Body of pancreas (tissue), 4 donors: Measurements from ENCODE around the gene TRPC4. TPM values are rescaled to one million over a fixed set of nuclear protein-coding genes. Genes with fewer than 3 reads are reported as not detected.

Experiments used
- ATAC-seq: fragments of 150-250 bp; one replicate; pipeline ENCODE4 v1.9.1; 2016
- DNase-seq, 4 donors: peaks; one replicate each; pipeline ENCODE4 v3.0.0-alpha.2; 2019
- H3K27ac ChIP-seq, 4 donors: fragments of 200-600 bp; sonication (generic); 1 replicate in 3 of 4; 2 replicates in 1 of 4; pipeline versions ENCODE4 v1.5.1 to v1.6.1; 2016 to 2019; ENCODE audit warnings: mild to moderate bottlenecking in 1 of 4, mixed read lengths in 1 of 4, moderate library complexity in 1 of 4
- H3K27me3 ChIP-seq, 2 donors: fragments of 200-600 bp; sonication (generic); one replicate each; pipeline ENCODE4 v1.6.0; 2016; ENCODE audit warnings: mild to moderate bottlenecking in 1 of 2
- H3K36me3 ChIP-seq, 2 donors: fragments of 200-600 bp; sonication (generic); replicated peaks in 1 of 2; 2 replicates each; pipeline ENCODE4 v1.5.1; 2016; ENCODE audit warnings: low read depth in 2 of 2; ENCODE audit not compliant: insufficient read depth in 1 of 2
- H3K4me1 ChIP-seq: fragments of 200-600 bp; sonication (generic); one replicate; pipeline ENCODE4 v1.6.0; 2016
- H3K4me3 ChIP-seq, 2 donors: fragments of 200-600 bp; sonication (generic); 1 replicate in 1 of 2; 2 replicates in 1 of 2; pipeline ENCODE4 v1.5.1; 2016 to 2019
- H3K9me3 ChIP-seq, 3 donors: fragments of 200-600 bp; sonication (generic); 1 replicate in 2 of 3; 2 replicates in 1 of 3; pipeline ENCODE4 v1.5.1; 2016
- POLR2A ChIP-seq, 3 donors: fragments of 450-650 bp; IDR thresholded peaks; one replicate each; pipeline ENCODE4 v1.6.1; 2016; ENCODE audit warnings: antibody characterized with exemption in 3 of 3, mild to moderate bottlenecking in 2 of 3
- WGBS, 2 donors: methylation state at CpG; one replicate each; pipeline ENCODE4 v1.1.5; 2017; 5-methylcytosine and 5-hydroxymethylcytosine counted together
- intact Hi-C: fragments of 100-400 bp; cut with DNase I; formaldehyde crosslinking; loops from one replicate; pipeline ENCODE4 v1.15.1; 2023
- total RNA-seq, 2 donors: library from RNA; depleted of rRNA; stranded (reverse); fragments of >200 nt; gene quantifications; one replicate each; pipeline ENCODE4 v1.1.0, GENCODE V29; 2016
- TF ChIP-seq, protein P1 (sequence below), 7 experiments: fragments of 450-650 bp in 4 of 7; fragments of 200-600 bp in 3 of 7; sonication (generic) in 3 of 7; IDR thresholded peaks; one replicate each; pipeline ENCODE4 v1.5.1; 2016 to 2019; ENCODE audit warnings: antibody characterized with exemption in 7 of 7

The TRPC4 gene
- total RNA-seq, 2 donors from 2014 or later, result 0.33 to 2.6 TPM

DNA sequence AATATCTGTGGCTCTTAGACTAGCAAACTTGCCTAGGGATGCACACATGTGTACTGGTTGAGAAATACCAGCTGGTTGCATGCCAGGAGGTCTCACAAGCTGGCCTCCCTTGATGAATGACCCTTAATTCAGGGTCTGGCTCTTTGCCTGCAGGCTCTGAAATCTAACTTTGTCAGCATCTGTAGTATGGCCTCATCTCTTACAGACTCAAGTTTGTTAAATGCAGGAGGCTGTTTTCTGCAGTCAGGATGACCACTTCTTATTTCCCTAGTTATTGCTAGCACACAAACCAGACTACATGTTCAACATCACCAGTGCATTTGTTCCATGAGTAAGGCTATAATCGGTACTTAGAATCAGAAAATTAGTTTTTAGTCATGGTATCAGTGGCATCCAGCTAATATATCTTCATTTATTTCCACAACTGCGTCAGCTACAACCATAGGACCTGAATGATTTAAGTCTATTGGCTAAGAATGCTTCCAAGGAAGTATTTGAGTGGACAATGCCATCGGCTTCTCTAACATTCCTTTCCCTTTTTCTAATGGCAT, 247.7 kb downstream of the TRPC4 start:
- H3K9me3 ChIP-seq, result no peaks in the 10 kb centered on the region
- intact Hi-C loops, result no loop called here
- WGBS, 2 donors, result 52 to 58% methylated on average over 3 of the region's 3 CpGs
- H3K27me3 ChIP-seq, result no peaks in the 10 kb centered on the region
- H3K4me3 ChIP-seq, result no peak overlapping the region
- no peak for ATAC-seq
- H3K27ac ChIP-seq, result no peak overlapping the region
- TF ChIP-seq, protein P1, sequence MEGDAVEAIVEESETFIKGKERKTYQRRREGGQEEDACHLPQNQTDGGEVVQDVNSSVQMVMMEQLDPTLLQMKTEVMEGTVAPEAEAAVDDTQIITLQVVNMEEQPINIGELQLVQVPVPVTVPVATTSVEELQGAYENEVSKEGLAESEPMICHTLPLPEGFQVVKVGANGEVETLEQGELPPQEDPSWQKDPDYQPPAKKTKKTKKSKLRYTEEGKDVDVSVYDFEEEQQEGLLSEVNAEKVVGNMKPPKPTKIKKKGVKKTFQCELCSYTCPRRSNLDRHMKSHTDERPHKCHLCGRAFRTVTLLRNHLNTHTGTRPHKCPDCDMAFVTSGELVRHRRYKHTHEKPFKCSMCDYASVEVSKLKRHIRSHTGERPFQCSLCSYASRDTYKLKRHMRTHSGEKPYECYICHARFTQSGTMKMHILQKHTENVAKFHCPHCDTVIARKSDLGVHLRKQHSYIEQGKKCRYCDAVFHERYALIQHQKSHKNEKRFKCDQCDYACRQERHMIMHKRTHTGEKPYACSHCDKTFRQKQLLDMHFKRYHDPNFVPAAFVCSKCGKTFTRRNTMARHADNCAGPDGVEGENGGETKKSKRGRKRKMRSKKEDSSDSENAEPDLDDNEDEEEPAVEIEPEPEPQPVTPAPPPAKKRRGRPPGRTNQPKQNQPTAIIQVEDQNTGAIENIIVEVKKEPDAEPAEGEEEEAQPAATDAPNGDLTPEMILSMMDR (IDR thresholded peaks at IDR 0.05), result no peak
- TF ChIP-seq POLR2A (IDR thresholded peaks at IDR 0.05), result no peak
- H3K36me3 ChIP-seq, result no peaks in the 10 kb centered on the region
- peak; percentile 13 to 19 (median 18) for DNase-seq
- H3K4me1 ChIP-seq, result peaks cover 4% of the 10 kb centered on the region

DNA sequence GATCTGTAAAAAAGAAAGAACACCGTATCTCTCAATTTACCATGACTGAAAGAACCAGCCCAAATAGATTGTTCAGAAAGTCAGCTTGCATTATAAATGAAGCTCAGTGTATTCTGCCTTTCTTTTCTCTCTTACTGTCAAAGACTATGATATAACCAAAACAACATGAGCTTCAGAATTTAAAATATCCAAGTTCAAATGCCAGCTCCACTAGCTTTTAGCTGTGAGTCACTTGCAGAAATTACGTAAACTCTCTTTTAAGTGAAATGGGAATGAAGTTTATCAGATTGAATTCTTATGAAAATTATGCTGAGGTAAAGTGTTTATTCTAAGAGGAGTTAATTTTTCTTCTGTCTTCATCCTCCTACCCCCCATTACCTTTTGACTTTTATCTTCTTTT, 251.0 kb downstream of the TRPC4 start:
- TF ChIP-seq POLR2A (IDR thresholded peaks at IDR 0.05), result no peak
- TF ChIP-seq, protein P1 (IDR thresholded peaks at IDR 0.05), result no peak
- no peak for ATAC-seq

DNA sequence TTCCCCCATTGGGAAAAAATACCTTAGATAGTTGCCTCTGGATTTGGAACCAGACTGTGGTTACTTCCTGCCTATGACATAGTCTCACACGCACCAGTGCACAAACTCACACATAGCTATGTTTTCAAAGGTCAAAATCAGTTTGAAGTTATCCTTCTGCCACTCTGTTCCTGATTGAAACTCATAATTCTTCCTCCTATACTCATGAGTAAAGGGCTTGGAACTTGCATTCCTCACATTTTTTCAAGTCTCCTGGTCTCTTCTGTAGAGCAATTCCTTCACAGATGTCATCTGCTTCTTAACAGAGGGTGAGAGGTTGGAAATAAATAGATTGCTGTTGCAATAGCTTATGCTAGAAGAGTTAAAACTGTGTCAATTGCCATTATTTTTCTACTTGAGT, 252.4 kb downstream of the TRPC4 start:
- no peaks in the 10 kb centered on the region for H3K36me3 ChIP-seq
- intact Hi-C loops, result no loop called here
- DNase-seq (no peak), ATAC-seq (no peak)
- TF ChIP-seq, protein P1 (IDR thresholded peaks at IDR 0.05), result no peak
- TF ChIP-seq POLR2A (IDR thresholded peaks at IDR 0.05), result no peak
- WGBS, 2 donors, result 45 to 69% methylated on average over 1 of the region's 1 CpG
- H3K9me3 ChIP-seq, result no peaks in the 10 kb centered on the region
- H3K27me3 ChIP-seq, result no peaks in the 10 kb centered on the region
- no peaks in the 10 kb centered on the region for H3K4me1 ChIP-seq
- H3K27ac ChIP-seq, result no peak overlapping the region
- H3K4me3 ChIP-seq, result no peak overlapping the region

More for the DNA sequence above, 251.0 kb downstream of the TRPC4 start:
- Histone ChIP-seq H3K4me1 (no peaks in the 10 kb centered on the region), H3K4me3 (no peak overlapping the region), H3K36me3 (no peaks in the 10 kb centered on the region), H3K27ac (no peak overlapping the region), H3K9me3 (no peaks in the 10 kb centered on the region), H3K27me3 (no peaks in the 10 kb centered on the region)
- DNase-seq, result no peak
- intact Hi-C loops, result no loop called here
- 67 to 71% methylated on average over 2 of the region's 2 CpGs for WGBS, 2 donors

DNA sequence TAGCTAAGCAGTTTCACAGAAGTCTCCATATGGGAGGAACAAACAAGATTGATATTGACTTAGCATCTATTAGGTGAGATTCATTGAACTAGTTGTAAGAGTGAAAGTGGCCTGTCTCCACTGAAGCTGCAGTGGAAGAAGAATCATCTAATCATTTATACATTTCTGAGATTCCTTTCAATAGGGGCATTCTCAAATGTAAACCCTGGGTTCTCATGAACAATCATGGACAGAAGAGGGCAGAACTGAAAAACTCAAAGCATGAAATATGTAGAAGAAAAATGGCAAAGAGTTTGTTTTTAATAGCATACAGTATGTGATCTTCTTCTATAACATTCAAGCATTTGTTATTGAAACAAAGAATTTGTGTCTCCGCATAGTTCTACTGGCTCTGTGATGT, 253.4 kb downstream of the TRPC4 start:
- TF ChIP-seq, protein P1 (IDR thresholded peaks at IDR 0.05), result no peak
- TF ChIP-seq POLR2A (IDR thresholded peaks at IDR 0.05), result no peak
- Histone ChIP-seq H3K9me3 (no peaks in the 10 kb centered on the region), H3K4me3 (no peak overlapping the region), H3K36me3 (no peaks in the 10 kb centered on the region), H3K4me1 (no peaks in the 10 kb centered on the region), H3K27ac (no peak overlapping the region), H3K27me3 (no peaks in the 10 kb centered on the region)
- WGBS, 2 donors, result 91 to 98% methylated on average over 1 of the region's 1 CpG
- DNase-seq, result no peak
- intact Hi-C loops, result no loop called here
- no peak for ATAC-seq

DNA sequence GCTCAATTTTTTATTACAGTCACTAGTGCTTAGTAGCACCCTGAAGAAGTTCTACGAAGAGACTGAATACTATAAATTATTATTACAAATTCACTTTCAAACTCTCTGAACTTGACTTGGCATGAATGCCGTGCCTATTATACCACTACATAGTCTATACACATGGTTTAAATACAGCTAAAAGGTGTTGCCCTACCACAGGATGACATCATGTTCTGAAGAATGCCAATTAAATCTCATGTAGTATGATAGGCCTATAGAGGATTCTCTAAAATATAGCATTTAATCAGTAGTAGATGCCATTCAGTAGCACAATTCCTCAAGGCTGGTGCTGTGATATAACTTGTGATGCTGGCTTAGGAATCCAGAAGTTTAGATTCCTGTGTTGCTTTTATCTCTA, 254.3 kb downstream of the TRPC4 start:
- no peak for ATAC-seq

More for the DNA sequence above, 254.3 kb downstream of the TRPC4 start:
- no peaks in the 10 kb centered on the region for H3K36me3 ChIP-seq
- TF ChIP-seq, protein P1 (IDR thresholded peaks at IDR 0.05), result no peak
- no peak for TF ChIP-seq POLR2A (IDR thresholded peaks at IDR 0.05)
- intact Hi-C loops, result no loop called here
- no peak overlapping the region for H3K27ac ChIP-seq
- H3K4me1 ChIP-seq, result no peaks in the 10 kb centered on the region
- no peaks in the 10 kb centered on the region for H3K27me3 ChIP-seq
- H3K9me3 ChIP-seq, result no peaks in the 10 kb centered on the region
- WGBS, 2 donors, result 57 to 74% methylated on average over 2 of the region's 2 CpGs
- no peak for DNase-seq
- no peak overlapping the region for H3K4me3 ChIP-seq
